GM19193 (cell line): ENCODE data around the gene CSNK2A3.

Experiments
- POLR2A ChIP-seq: IDR thresholded peaks from 4 replicates; pipeline ENCODE4 v1.6.1; 2011; ENCODE audit not compliant: insufficient read depth, insufficient read length; ENCODE audit errors: extremely low read depth

Gene CSNK2A3

DNA sequence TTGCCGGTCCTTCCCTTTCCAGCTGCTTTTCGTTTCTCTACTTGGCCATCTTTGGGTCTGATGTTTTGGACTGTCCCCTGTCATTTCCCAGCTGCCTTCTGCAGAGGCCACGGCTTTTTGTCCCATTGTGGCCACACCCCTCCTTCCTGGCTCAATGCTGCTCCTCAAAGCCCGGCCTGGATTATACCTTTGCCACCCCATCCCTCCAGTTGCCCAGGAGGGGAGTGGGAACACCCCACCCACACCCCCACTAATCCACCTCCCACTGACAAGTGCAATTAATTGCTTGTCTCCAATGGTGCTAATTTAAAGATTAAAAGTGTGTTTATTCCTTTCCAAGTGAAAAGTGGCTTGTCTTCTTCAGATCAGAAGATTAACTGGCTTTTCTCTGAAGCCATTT, 34.2 kb upstream of the CSNK2A3 start:
- no peak for TF ChIP-seq POLR2A

DNA sequence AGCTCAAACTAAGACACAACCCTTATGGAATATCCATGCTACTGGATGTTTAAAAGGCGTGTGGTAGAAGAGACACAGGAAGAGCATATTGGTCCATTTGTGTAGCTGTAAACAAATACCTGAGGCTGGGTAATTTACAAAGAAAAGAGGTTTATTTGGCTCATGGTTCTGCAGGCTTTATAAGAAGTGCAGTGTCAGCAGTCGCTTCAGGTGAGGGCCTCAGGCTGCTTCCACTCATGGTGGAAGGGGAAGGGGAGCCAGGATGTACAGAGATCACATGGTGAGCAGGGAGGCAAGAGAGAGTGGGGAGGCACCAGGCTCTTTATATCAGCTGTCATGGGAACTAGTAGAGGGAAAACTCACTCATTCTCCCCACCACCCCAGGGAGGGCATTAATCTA, 31.8 kb upstream of the CSNK2A3 start:
- no peak for TF ChIP-seq POLR2A

DNA sequence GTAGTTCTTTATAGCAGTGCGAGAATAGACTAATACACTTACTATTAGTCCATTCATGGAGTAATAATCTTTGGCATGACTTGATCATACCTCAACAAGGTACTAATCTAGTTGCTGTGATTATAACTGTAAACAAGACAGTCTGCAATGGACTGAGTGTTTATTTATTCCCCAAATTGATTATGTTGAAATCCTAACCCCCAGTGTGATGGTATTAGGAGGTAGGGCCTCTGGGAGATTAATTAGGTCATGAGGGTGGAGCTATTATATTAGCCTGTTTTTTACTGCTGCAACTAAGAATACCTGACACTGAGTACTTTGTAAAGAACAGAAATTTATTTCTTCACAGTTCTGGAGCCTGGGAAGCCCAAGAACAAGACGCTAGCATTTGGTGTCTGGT, 30.9 kb upstream of the CSNK2A3 start:
- no peak for TF ChIP-seq POLR2A

- TF ChIP-seq POLR2A, result no peak
Observed at GRCh38 chr11:11382858-11383532, 29.9 kb upstream of the CSNK2A3 start.

DNA sequence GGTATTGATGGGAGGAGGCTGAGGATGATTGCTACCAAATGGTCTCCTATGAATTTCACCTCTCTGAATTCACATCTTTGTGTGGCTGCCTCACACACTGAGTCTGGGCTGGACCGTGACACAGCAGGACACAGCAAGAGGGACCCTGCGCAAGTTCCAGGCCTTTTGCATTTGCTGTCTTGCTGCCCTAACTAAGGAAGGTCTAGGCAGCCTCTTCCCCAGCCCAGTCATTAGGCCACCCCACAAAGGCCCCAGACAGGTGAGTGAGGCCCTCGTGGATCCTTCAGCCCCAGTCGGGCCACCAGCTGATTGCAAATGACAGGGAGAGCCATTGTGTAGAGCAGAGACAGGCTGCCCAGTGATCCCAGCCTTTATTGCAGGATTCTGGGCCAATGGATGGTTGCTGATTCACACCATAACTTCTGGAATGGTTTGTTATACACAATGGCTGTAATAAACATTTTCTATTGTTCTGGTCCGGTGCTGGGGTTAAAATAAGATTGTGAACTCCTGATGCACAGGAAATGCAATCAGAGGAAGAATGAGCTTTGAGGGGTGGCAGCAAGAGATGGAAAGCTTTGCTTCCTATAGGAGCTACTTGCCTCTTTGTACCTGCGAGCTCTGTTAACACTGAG, 28.5 kb upstream of the CSNK2A3 start:
- no peak for TF ChIP-seq POLR2A

- TF ChIP-seq POLR2A, result no peak
Observed at GRCh38 chr11:11380883-11381282, 27.8 kb upstream of the CSNK2A3 start.

DNA sequence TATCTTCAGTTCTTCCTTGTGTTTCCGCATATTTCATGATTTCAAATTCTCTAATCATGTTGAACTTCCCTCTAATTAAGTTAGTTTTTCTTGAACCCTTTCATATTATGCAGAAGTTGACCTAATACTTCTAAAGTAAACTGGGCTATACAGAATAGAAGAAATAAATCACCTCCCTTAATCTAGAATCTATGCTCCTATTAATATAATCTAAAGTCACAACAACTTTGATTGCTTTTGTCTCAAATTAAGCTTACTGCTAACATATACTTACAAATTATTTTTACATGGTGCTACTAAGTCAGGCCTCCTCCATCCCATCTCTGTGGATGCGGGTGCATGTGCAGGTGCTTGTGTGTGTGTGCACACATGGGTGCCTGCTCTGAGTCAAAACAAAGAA, 27.3 kb upstream of the CSNK2A3 start:
- TF ChIP-seq POLR2A, result no peak

DNA sequence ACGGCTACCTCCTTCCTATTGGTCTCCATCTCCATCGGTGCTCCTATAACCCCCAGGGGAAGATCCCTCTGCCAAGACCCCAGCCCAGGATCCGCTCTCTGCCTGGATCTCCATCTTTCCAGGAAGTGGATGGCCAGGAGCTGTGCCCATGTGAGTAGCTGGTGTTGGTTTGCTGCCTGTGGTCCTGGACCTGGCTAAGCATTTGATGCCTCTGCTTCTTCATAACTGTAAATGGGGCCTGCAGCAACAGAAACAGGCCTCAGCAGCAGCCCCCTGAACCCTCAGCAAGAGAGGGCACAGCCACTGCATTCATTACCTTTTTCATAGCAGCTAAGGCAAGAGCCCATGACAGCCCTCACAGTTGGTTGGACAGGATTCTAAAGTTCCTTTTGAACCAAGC, 26.6 kb upstream of the CSNK2A3 start:
- TF ChIP-seq POLR2A, result no peak

DNA sequence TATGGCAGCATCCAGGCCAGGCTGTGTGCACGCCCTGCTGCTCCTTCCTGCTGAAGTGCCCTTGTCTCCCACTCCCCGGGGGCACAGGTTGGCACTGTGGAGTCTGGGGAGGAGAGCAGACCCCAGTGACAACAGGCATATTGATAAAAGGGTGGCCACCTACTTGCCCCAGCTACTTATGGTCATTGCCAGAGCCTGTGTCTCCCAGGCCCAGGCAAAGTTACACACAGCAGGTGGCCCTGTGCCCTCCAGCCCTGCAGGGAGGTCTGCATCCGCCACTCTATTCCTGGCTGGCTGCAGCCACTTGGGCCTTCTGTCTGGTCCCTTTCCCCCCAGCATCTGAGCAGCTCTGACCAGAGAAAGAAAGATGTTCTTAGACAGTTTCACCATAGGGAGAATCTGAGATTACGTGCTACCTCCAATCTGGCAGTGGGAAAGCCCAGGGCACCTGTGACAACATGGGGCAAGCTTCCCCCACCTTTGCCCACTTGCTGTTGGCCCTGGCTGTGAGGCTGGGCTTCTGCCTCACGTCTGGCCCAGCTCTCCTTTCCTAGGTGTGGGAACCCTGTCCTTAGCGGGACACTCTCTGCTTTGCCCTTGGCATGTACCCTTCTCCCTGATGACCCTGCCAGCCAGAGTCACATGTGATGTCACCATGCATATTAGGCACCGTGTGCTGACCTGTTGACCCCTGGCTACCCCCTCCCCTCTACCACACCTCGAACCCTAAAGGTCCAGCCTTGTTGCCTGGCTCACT, 25.3 kb upstream of the CSNK2A3 start:
- no peak for TF ChIP-seq POLR2A

GRCh38 chr11:11374358-11375148, 21.5 kb upstream of the CSNK2A3 start:
- no peak for TF ChIP-seq POLR2A

DNA sequence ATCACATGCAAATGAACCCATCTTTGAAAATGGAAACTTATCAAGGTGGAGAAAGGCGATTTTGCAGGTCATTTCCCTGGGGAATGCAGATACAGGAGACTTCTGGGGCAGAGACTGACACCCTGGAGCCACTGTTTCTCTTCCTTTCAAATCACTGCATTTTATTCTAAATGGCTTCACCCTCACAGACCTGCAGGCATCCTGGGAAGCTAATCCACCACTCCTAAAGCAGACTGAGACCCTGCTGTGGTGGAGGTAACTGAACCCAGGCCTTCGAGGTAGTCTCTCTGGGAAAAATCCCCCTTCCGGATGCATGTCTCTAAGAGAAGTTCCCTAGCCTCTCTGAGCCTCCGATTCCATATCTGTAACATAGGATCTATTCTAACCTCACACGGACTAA, 20.9 kb upstream of the CSNK2A3 start:
- no peak for TF ChIP-seq POLR2A

GRCh38 chr11:11372461-11372860, 19.4 kb upstream of the CSNK2A3 start:
- TF ChIP-seq POLR2A, result no peak

GRCh38 chr11:11370962-11371303, 17.9 kb upstream of the CSNK2A3 start:
- TF ChIP-seq POLR2A, result no peak

GRCh38 chr11:11370255-11370961, 17.4 kb upstream of the CSNK2A3 start:
- no peak for TF ChIP-seq POLR2A

DNA sequence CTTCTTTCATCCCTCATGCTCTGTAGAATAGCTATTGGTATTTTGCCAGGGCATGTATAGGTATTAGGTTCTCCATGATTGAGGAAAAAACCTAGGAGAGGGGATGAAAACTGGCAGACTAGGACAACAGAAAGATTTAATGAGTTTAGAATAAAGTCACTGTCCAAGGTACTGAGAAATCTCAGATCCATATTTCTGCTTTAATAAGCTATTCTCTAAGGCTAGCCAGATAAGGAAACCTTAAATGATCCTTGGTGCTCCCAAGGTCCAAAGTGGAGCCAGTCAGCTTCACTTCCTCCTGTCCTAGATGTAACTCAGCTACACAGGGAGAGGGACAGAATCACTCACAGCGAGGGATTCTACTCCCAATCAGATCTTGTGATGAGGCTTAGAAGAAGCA, 13.7 kb upstream of the CSNK2A3 start:
- TF ChIP-seq POLR2A, result no peak
